Measurements from ENCODE around the gene GSDMA.

The GSDMA gene

GRCh38 chr17:39962642-39963220 is at the start of gene GSDMA:
Gene GSDMA, plus strand, starts transcription at chr17:39963004. Its CDS starts 2,684 bp downstream, at chr17:39965688.
- Histone ChIP-seq H3K9ac (no peak within 1 kb of the TSS), H3K36me3 (no peaks in the 10 kb centered on the region), H3K9me3 (no peaks in the 10 kb centered on the region), H3K4me1 (peaks cover 32% of the 10 kb centered on the region), H4K20me1 (no peaks in the 10 kb centered on the region), H3K27ac (no peak within 1 kb of the TSS), H3K4me3 (no peak within 1 kb of the TSS), H3K27me3 (no peaks in the 10 kb centered on the region), H3K4me2 (peak within 1 kb of the TSS; percentile 19; the same call in 1 of the 2 replicates)
- no peak for TF ChIP-seq Cebpa-rat (IDR thresholded peaks at IDR 0.05)

GRCh38 chr17:39913989-39914388 is 48.8 kb upstream of the GSDMA start:
- no peak overlapping the region for H3K4me3 ChIP-seq
- H3K9me3 ChIP-seq, result no peaks in the 10 kb centered on the region
- no peaks in the 10 kb centered on the region for H3K27me3 ChIP-seq
- peaks cover 71% of the 10 kb centered on the region for H3K36me3 ChIP-seq
- H4K20me1 ChIP-seq, result no peaks in the 10 kb centered on the region
- H3K4me2 ChIP-seq, result no peak overlapping the region
- H3K4me1 ChIP-seq, result peaks cover 21% of the 10 kb centered on the region
- H3K27ac ChIP-seq, result no peak overlapping the region
- TF ChIP-seq Cebpa-rat (IDR thresholded peaks at IDR 0.05), result no peak
- no peak overlapping the region for H3K9ac ChIP-seq

GRCh38 chr17:39915559-39915958 is 47.2 kb upstream of the GSDMA start:
- Histone ChIP-seq H3K27ac (no peak overlapping the region), H3K9me3 (no peaks in the 10 kb centered on the region), H3K4me1 (peaks cover 34% of the 10 kb centered on the region), H3K27me3 (no peaks in the 10 kb centered on the region), H3K36me3 (peaks cover 69% of the 10 kb centered on the region), H4K20me1 (no peaks in the 10 kb centered on the region), H3K4me3 (no peak overlapping the region), H3K4me2 (no peak overlapping the region), H3K9ac (no peak overlapping the region)
- no peak for TF ChIP-seq Cebpa-rat (IDR thresholded peaks at IDR 0.05)

- no peak overlapping the region for H3K9ac ChIP-seq
- no peaks in the 10 kb centered on the region for H3K9me3 ChIP-seq
- no peaks in the 10 kb centered on the region for H4K20me1 ChIP-seq
- no peak overlapping the region for H3K4me3 ChIP-seq
- H3K27ac ChIP-seq, result 0 out of 2 replicates have a peak overlapping the region, but pooled peaks have one; percentile 14
- no peak for TF ChIP-seq Cebpa-rat (IDR thresholded peaks at IDR 0.05)
- no peaks in the 10 kb centered on the region for H3K27me3 ChIP-seq
- H3K36me3 ChIP-seq, result peaks cover 63% of the 10 kb centered on the region
- peaks cover 47% of the 10 kb centered on the region for H3K4me1 ChIP-seq
- H3K4me2 ChIP-seq, result 0 out of 2 replicates have a peak overlapping the region, but pooled peaks have one; percentile 0
These were observed 45.9 kb upstream of the GSDMA start for GRCh38 chr17:39916918-39917317.

GRCh38 chr17:39919087-39919683 is 43.6 kb upstream of the GSDMA start:
- Histone ChIP-seq H4K20me1 (peaks cover 12% of the 10 kb centered on the region), H3K36me3 (peaks cover 69% of the 10 kb centered on the region)
- no peak for TF ChIP-seq Cebpa-rat (IDR thresholded peaks at IDR 0.05)

GRCh38 chr17:39920218-39921210 is 42.3 kb upstream of the GSDMA start:
- peaks cover 83% of the 10 kb centered on the region for H3K4me1 ChIP-seq
- H3K9ac ChIP-seq, result peak overlapping the region; percentile 69
- H3K4me2 ChIP-seq, result peak overlapping the region; percentile 98
- peak overlapping the region; percentile 83 for H3K27ac ChIP-seq
- H3K4me3 ChIP-seq, result peak overlapping the region; percentile 23; the same call in 1 of the 2 replicates
- no peaks in the 10 kb centered on the region for H3K27me3 ChIP-seq
- peaks cover 73% of the 10 kb centered on the region for H3K36me3 ChIP-seq
- TF ChIP-seq Cebpa-rat (IDR thresholded peaks at IDR 0.05), result no peak
- peaks cover 25% of the 10 kb centered on the region for H4K20me1 ChIP-seq
- no peaks in the 10 kb centered on the region for H3K9me3 ChIP-seq

More at GRCh38 chr17:39919087-39919683, 43.6 kb upstream of the GSDMA start:
- Histone ChIP-seq H3K9ac (no peak overlapping the region), H3K4me2 (peak overlapping the region; percentile 17), H3K4me3 (no peak overlapping the region), H3K9me3 (no peaks in the 10 kb centered on the region), H3K27ac (no peak overlapping the region), H3K27me3 (no peaks in the 10 kb centered on the region), H3K4me1 (peaks cover 70% of the 10 kb centered on the region)

- H3K27ac ChIP-seq, result peak overlapping the region; percentile 83
- H3K9ac ChIP-seq, result peak overlapping the region; percentile 69
- no peaks in the 10 kb centered on the region for H3K27me3 ChIP-seq
- H3K4me2 ChIP-seq, result peak overlapping the region; percentile 98
- H4K20me1 ChIP-seq, result peaks cover 33% of the 10 kb centered on the region
- peaks cover 72% of the 10 kb centered on the region for H3K36me3 ChIP-seq
- TF ChIP-seq Cebpa-rat (IDR thresholded peaks at IDR 0.05), result no peak
- H3K9me3 ChIP-seq, result no peaks in the 10 kb centered on the region
- H3K4me1 ChIP-seq, result peaks cover 91% of the 10 kb centered on the region
- H3K4me3 ChIP-seq, result peak overlapping the region; percentile 23; the same call in 1 of the 2 replicates
These were observed 41.5 kb upstream of the GSDMA start for GRCh38 chr17:39921323-39921722.

GRCh38 chr17:39922006-39922405 is 40.8 kb upstream of the GSDMA start:
- Histone ChIP-seq H3K36me3 (peaks cover 65% of the 10 kb centered on the region), H3K9me3 (no peaks in the 10 kb centered on the region), H3K4me2 (peak overlapping the region; percentile 98), H3K9ac (peak overlapping the region; percentile 69; the same call in 1 of the 2 replicates), H4K20me1 (peaks cover 39% of the 10 kb centered on the region), H3K4me1 (peaks cover 89% of the 10 kb centered on the region), H3K27me3 (no peaks in the 10 kb centered on the region), H3K4me3 (no peak overlapping the region), H3K27ac (peak overlapping the region; percentile 83)
- no peak for TF ChIP-seq Cebpa-rat (IDR thresholded peaks at IDR 0.05)

GRCh38 chr17:39923230-39923629 is 39.6 kb upstream of the GSDMA start:
- Histone ChIP-seq H3K36me3 (peaks cover 55% of the 10 kb centered on the region), H3K27ac (peak overlapping the region; percentile 83), H4K20me1 (peaks cover 39% of the 10 kb centered on the region), H3K27me3 (no peaks in the 10 kb centered on the region), H3K4me3 (no peak overlapping the region), H3K9ac (0 out of 2 replicates have a peak overlapping the region, but pooled peaks have one; percentile 69), H3K4me2 (peak overlapping the region; percentile 98), H3K9me3 (no peaks in the 10 kb centered on the region), H3K4me1 (peaks cover 88% of the 10 kb centered on the region)
- no peak for TF ChIP-seq Cebpa-rat (IDR thresholded peaks at IDR 0.05)

Measured in BLaER1 (cell line).